Smooth muscle cell (in vitro differentiated cells): ENCODE data around the gene LRMDA. TPM values are rescaled to one million over a fixed set of nuclear protein-coding genes. Genes with fewer than 3 reads are reported as not detected.

Experiments
- DNase-seq: peaks from one replicate; lab custom pipeline; 2025; ENCODE audit not compliant: unreplicated experiment; lab: John Stamatoyannopoulos, UW
- H2AFZ ChIP-seq: fragments of 200-600 bp; sonication (generic); 2 replicates; pipeline ENCODE4 v1.6.0; 2016; ENCODE audit warnings: antibody characterized with exemption, low read depth, mild to moderate bottlenecking
- H3F3A ChIP-seq: fragments of 200-600 bp; sonication (generic); 2 replicates; pipeline ENCODE4 v1.6.0; 2017; ENCODE audit warnings: antibody characterized with exemption, low read depth
- H3K27ac ChIP-seq: fragments of 200-600 bp; sonication (generic); 2 replicates; pipeline ENCODE4 v1.5.1; 2016; ENCODE audit warnings: low read depth, mild to moderate bottlenecking
- H3K27me3 ChIP-seq: fragments of 200-600 bp; sonication (generic); 2 replicates; pipeline ENCODE4 v1.6.1; 2016; ENCODE audit warnings: low read depth, mild to moderate bottlenecking
- H3K36me3 ChIP-seq: fragments of 200-600 bp; sonication (generic); 2 replicates; pipeline ENCODE4 v1.5.1; 2016; ENCODE audit warnings: low read depth
- H3K4me1 ChIP-seq: fragments of 200-600 bp; sonication (generic); 2 replicates; pipeline ENCODE4 v1.5.1; 2016; ENCODE audit warnings: low read depth
- H3K4me2 ChIP-seq: fragments of 200-600 bp; sonication (generic); 2 replicates; pipeline ENCODE4 v1.6.0; 2016; ENCODE audit warnings: mild to moderate bottlenecking
- H3K4me3 ChIP-seq: fragments of 200-600 bp; sonication (generic); 2 replicates; pipeline ENCODE4 v1.5.1; 2016; ENCODE audit warnings: mild to moderate bottlenecking
- H3K79me2 ChIP-seq: fragments of 200-600 bp; sonication (generic); 2 replicates; pipeline ENCODE4 v1.6.0; 2016; ENCODE audit warnings: low read depth, mild to moderate bottlenecking
- H3K9ac ChIP-seq: fragments of 200-600 bp; sonication (generic); 2 replicates; pipeline ENCODE4 v1.6.0; 2016; ENCODE audit warnings: low read depth
- H3K9me3 ChIP-seq: fragments of 200-600 bp; sonication (generic); replicated peaks from 2 replicates; pipeline ENCODE4 v1.5.1; 2016; ENCODE audit warnings: low read depth
- H4K20me1 ChIP-seq: fragments of 200-600 bp; sonication (generic); 2 replicates; pipeline ENCODE4 v1.6.0; 2016; ENCODE audit warnings: low read depth
- CTCF ChIP-seq: fragments of 200-600 bp; sonication (generic); IDR thresholded peaks from 2 replicates; pipeline ENCODE4 v1.5.1; 2017; ENCODE audit warnings: borderline replicate concordance, mild to moderate bottlenecking, antibody characterized with exemption; ENCODE audit not compliant: insufficient read depth, poor library complexity, severe bottlenecking
- WGBS: methylation state at CpG from one replicate; pipeline ENCODE4 v1.1.7; 2016; ENCODE audit warnings: low lambda C conversion rate; 5-methylcytosine and 5-hydroxymethylcytosine counted together
- polyA plus RNA-seq: library from polyadenylated mRNA; unstranded; fragments of >200 nt; fragmentation: Nextera tagmentation; extraction: Ambion mirVana; gene quantifications from 2 replicates; pipeline ENCODE4 v1.2.1, GENCODE V29; 2016
- total RNA-seq: library from RNA; depleted of rRNA; stranded (reverse); fragments of >200 nt; gene quantifications from 2 replicates; pipeline ENCODE4 v1.2.3, GENCODE V29; 2014

The LRMDA gene
- total and polyA plus RNA-seq, 2 experiments from 2014 or later, result 1.5 to 1.6 TPM

DNA sequence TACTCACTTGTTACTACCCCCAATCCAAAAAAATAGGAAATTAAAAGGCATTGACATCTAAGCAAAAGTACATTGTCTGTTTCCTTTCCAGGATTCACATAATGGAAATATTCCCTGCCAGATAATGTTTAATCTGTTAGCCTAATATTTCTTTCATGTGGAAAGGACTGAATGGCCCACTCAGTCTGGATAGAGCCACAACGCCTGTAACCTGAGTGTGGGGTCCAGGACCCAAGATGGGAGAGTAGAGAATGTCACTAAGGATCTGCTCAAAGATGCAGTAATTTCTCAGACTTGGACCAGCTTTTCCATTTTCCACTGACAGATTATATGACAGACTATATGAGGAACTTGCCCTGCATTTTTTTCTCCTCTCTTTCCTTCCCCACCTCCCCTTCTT lies 1117.3 kb downstream of the LRMDA start:
- peaks cover 15% of the 10 kb centered on the region for H3F3A ChIP-seq
- H3K36me3 ChIP-seq, result no peaks in the 10 kb centered on the region
- H2AFZ ChIP-seq, result no peak overlapping the region
- no peak for TF ChIP-seq CTCF
- H3K9ac ChIP-seq, result no peak overlapping the region
- no peaks in the 10 kb centered on the region for H3K9me3 ChIP-seq
- H3K4me2 ChIP-seq, result no peak overlapping the region
- no peak overlapping the region for H3K27ac ChIP-seq
- H3K4me3 ChIP-seq, result no peak overlapping the region
- H3K79me2 ChIP-seq, result no peaks in the 10 kb centered on the region
- WGBS, result 80% methylated on average over 1 of the region's 1 CpG
- H3K4me1 ChIP-seq, result peaks cover 4% of the 10 kb centered on the region
- DNase-seq, result no peak
- no peaks in the 10 kb centered on the region for H3K27me3 ChIP-seq
- no peaks in the 10 kb centered on the region for H4K20me1 ChIP-seq

- H3K4me1 ChIP-seq, result peaks cover 4% of the 10 kb centered on the region
- H3K9ac ChIP-seq, result no peak overlapping the region
- 54% methylated on average over 3 of the region's 3 CpGs for WGBS
- H3K79me2 ChIP-seq, result no peaks in the 10 kb centered on the region
- H4K20me1 ChIP-seq, result no peaks in the 10 kb centered on the region
- H3K4me2 ChIP-seq, result no peak overlapping the region
- DNase-seq, result no peak
- no peaks in the 10 kb centered on the region for H3K9me3 ChIP-seq
- no peak overlapping the region for H3K27ac ChIP-seq
- H3K36me3 ChIP-seq, result no peaks in the 10 kb centered on the region
- H3K4me3 ChIP-seq, result no peak overlapping the region
- H3K27me3 ChIP-seq, result no peaks in the 10 kb centered on the region
- no peak for TF ChIP-seq CTCF
- no peak overlapping the region for H2AFZ ChIP-seq
- H3F3A ChIP-seq, result peaks cover 15% of the 10 kb centered on the region
Observed at GRCh38 chr10:76549171-76549570, 1117.7 kb downstream of the LRMDA start.

GRCh38 chr10:76550806-76551205 lies 1119.4 kb downstream of the LRMDA start:
- no peaks in the 10 kb centered on the region for H4K20me1 ChIP-seq
- H3K4me2 ChIP-seq, result peak overlapping the region; percentile 30
- 0% methylated on average over 1 of the region's 1 CpG for WGBS
- peaks cover 22% of the 10 kb centered on the region for H3F3A ChIP-seq
- no peak overlapping the region for H3K9ac ChIP-seq
- no peaks in the 10 kb centered on the region for H3K36me3 ChIP-seq
- no peaks in the 10 kb centered on the region for H3K9me3 ChIP-seq
- H3K4me1 ChIP-seq, result peaks cover 4% of the 10 kb centered on the region
- no peak overlapping the region for H3K4me3 ChIP-seq
- DNase-seq, result no peak
- no peak overlapping the region for H3K27ac ChIP-seq
- no peak overlapping the region for H2AFZ ChIP-seq
- H3K27me3 ChIP-seq, result no peaks in the 10 kb centered on the region
- H3K79me2 ChIP-seq, result no peaks in the 10 kb centered on the region
- no peak for TF ChIP-seq CTCF

- Histone ChIP-seq H3K4me3 (no peak overlapping the region), H3K9me3 (no peaks in the 10 kb centered on the region), H4K20me1 (no peaks in the 10 kb centered on the region), H3K9ac (no peak overlapping the region), H3K4me1 (peaks cover 4% of the 10 kb centered on the region), H3F3A (peaks cover 22% of the 10 kb centered on the region), H3K79me2 (no peaks in the 10 kb centered on the region), H3K4me2 (no peak overlapping the region), H3K27me3 (no peaks in the 10 kb centered on the region), H2AFZ (no peak overlapping the region), H3K27ac (no peak overlapping the region), H3K36me3 (no peaks in the 10 kb centered on the region)
- DNase-seq, result no peak
- 47% methylated on average over 1 of the region's 1 CpG for WGBS
- no peak for TF ChIP-seq CTCF
Observed at GRCh38 chr10:76552091-76552873, 1120.9 kb downstream of the LRMDA start.
